HG03575 (cell line): ENCODE data around the gene IL20RB.
"Not testable (repeated sequence)": the region's sequence is repeated elsewhere in the genome, so short reads cannot be mapped to it uniquely, and the experiment has no call there.

Source experiments
- ATAC-seq: cut with Tn5 transposase; IDR thresholded peaks from one replicate; pipeline ENCODE4 v1.9.1; 2021; ENCODE audit not compliant: unreplicated experiment, insufficient number of reproducible peaks, low FRiP score; ENCODE audit errors: extremely low read depth

IL20RB gene

GRCh38 chr3:136939489-136939888 is 18.3 kb upstream of the IL20RB start:
- no peak for ATAC-seq

- ATAC-seq, result no peak
Observed at GRCh38 chr3:136942803-136943202, 15.0 kb upstream of the IL20RB start.

GRCh38 chr3:136943436-136943835 is 14.3 kb upstream of the IL20RB start:
- ATAC-seq, result no peak

GRCh38 chr3:136946978-136947377 is 10.8 kb upstream of the IL20RB start:
- no peak for ATAC-seq

GRCh38 chr3:136947477-136947876 is 10.3 kb upstream of the IL20RB start:
- no peak for ATAC-seq

- no peak for ATAC-seq
Observed at GRCh38 chr3:136949146-136949545, 8.6 kb upstream of the IL20RB start.

- no peak for ATAC-seq
Observed at GRCh38 chr3:136949708-136950107, 8.1 kb upstream of the IL20RB start.

- no peak for ATAC-seq
Observed at GRCh38 chr3:136950623-136951022, 7.2 kb upstream of the IL20RB start.

- no peak for ATAC-seq
Observed at GRCh38 chr3:136952292-136952691, 5.5 kb upstream of the IL20RB start.

GRCh38 chr3:136954251-136954650 is 3.5 kb upstream of the IL20RB start:
- no peak for ATAC-seq

- no peak for ATAC-seq
Observed at GRCh38 chr3:136954980-136955780, 2.6 kb upstream of the IL20RB start.

GRCh38 chr3:136955813-136956212 is 2.0 kb upstream of the IL20RB start:
- ATAC-seq, result no peak

- no peak for ATAC-seq
Observed at GRCh38 chr3:136956971-136957370, 812 bp upstream of the IL20RB start.

- ATAC-seq, result no peak
Observed at GRCh38 chr3:136958939-136959338, 1.2 kb downstream of the IL20RB start.

- ATAC-seq, result no peak
Observed at GRCh38 chr3:136959599-136959998, 1.8 kb downstream of the IL20RB start.

GRCh38 chr3:136960838-136961836 is 3.4 kb downstream of the IL20RB start:
- ATAC-seq, result no peak

GRCh38 chr3:136962927-136963326 is 5.1 kb downstream of the IL20RB start:
- ATAC-seq, result no peak

GRCh38 chr3:136969539-136969938 is 11.8 kb downstream of the IL20RB start:
- ATAC-seq, result not testable (repeated sequence)

GRCh38 chr3:136973352-136973751 is 15.6 kb downstream of the IL20RB start:
- ATAC-seq, result no peak

GRCh38 chr3:136974670-136975069 is 16.9 kb downstream of the IL20RB start:
- ATAC-seq, result no peak
